ENCODE results near the gene CARMIL1.

CARMIL1 gene

DNA sequence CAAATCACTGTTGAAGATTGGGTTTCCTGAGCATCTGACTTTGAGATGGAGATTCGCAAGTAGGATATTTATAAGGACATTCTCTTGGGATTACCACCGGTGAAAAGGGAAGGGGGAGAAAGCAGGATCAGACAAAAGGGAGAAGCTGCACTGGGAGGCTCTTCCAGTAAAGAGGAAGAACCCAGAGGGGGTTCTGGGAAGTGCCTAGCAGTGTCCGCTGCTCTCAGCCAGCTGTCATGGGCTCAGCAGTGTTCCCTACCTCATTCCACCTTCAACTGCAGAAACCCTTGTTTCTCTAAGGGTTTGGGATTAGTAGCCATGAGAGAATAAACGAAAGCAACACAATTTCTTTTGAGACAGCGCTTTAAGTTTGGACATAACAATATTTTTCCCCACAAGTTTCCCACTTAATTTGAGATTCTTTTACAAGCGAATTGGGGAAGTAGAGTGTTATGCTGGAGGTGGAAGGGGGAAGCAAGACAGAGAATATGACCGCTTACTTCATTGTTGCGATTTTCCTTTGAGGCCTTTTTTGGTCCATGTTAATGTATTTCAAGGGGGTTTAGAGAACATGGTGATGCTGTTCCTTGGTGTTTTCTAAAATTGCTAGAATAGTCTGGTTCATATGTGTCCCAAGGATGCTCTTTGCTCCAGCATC is 218.3 kb downstream of the CARMIL1 start:
- in situ Hi-C loops (cut with MboI; ENCODE audit: low sequenced_read_pairs) = no loop called here

DNA sequence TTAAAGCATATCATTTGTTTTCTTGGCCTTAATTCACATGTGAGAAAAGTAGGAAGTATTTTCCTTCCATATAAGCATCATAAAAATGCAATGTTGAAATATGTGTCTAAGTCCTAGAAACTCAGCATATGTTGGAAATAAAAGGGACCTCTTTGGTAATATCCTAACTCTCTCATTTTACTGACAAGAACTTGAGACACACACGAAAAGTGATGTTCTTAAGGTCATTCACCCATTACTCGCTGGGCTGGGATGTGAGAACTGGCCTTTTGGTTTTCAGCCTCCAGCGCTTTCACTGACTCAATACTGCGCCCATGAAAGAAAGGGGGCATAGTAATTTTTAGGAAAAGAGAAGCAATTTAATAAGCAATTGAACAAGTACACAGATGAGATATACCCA is 219.3 kb downstream of the CARMIL1 start:
- in situ Hi-C loops (cut with MboI; ENCODE audit: low sequenced_read_pairs) = no loop called here

DNA sequence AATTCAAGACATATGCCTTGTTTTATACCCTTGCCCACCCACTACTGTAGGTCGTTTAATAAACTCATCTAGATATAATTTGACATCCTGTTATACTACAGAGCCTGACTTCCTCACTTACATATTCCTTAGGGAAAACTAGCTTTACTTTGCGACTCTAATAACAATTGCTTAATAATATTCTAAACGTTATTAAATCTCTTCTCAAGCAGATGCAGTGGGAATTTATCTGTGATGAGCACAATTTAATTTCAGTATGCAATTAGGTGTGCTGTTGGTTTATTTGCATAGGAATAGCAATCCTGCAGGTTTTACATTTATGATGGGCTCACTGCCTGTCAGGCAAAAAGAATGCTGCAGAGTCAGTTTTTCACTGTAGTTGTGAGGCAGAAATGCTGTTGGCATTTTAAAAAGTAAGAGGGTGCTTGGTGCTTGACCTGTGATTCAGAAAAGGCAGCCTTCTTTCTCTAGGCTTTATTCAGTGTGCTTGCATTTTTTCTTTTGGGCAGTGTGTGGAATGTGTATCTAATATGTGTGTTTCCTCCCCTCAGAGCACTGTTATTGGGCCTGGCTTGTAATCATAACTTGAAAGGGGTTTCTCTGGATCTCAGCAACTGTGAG is 220.6 kb downstream of the CARMIL1 start:
- in situ Hi-C loops (cut with MboI; ENCODE audit: low sequenced_read_pairs) = no loop called here

DNA sequence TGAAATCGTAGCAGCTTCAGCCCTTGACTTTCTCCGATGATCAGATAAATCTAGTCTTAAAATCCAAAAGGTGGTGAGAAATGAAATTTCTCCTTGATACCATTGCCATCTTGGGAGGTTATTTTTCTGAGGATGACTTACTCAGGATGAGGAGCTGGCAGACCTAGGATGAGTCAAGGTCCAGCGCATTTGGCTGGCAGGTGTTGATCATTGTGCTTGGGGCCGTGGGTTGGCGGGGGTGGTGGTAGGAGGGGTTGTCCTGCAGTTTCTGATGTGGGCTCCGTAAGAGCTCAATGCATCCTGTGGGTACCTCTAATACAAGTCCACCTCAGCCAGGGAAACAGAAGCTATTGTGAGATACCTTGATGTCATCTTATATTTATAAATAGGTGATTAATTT is 224.5 kb downstream of the CARMIL1 start:
- in situ Hi-C loops (cut with MboI; ENCODE audit: low sequenced_read_pairs) = no loop called here

- in situ Hi-C loops (cut with MboI; ENCODE audit: low sequenced_read_pairs) = no loop called here
These were observed 225.5 kb downstream of the CARMIL1 start for GRCh38 chr6:25504661-25505060.

DNA sequence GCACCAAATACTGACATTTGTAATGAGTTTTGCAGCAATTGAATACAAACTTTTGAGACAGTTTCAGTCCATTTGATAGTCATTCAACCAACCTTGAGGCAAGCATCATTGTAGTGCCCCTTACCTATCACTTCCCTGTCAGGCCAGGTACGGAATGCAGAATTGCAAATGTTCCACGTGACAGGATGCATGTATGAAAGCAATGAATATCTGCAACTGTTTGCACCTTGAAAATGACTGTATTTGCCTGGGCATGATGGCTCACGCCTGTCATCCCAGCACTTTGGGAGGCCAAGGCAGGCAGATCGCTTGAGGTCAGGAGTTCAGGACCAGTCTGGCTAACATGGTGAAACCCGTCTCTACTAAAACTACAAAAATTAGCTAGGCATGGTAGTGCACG is 226.8 kb downstream of the CARMIL1 start:
- in situ Hi-C loops (cut with MboI; ENCODE audit: low sequenced_read_pairs) = no loop called here

DNA sequence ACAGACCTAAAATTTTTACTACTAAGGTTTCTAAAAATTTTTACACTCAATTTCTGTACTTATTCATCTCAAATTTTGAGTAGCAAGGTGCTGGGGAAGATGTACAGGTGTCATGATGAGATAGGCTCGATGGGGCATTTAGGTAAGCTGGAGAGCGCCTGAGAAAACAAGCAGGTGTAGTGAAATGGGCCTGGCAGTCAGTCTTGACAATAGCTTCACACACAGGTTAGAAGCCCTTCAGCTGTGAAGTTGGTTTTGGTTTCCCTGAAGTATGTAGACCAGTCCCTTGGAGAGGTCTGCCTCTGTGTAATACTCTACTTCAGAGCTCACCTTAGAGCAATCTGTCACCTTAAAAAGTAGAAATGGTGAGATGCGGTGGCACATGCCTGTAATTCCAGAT is 228.9 kb downstream of the CARMIL1 start:
- in situ Hi-C loops (cut with MboI; ENCODE audit: low sequenced_read_pairs) = no loop called here

DNA sequence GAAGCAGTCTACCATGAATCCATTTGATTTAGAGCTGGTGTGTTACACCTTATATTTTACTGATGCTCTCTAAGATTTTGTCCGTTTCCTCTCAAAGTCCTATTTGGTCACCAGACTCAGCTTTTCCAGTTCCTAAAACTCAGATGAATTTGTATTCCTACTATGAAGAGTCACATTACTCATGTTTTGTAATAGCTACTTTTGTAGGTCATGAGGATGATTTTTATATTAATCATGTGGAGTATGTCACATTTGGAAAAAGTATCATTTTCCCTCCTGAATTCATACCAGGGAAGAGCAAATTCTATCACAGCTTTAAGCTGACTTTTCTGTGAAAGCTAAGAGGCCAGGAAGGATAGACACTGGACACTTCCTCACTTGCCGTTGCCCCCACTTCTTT is 232.2 kb downstream of the CARMIL1 start:
- in situ Hi-C loops (cut with MboI; ENCODE audit: low sequenced_read_pairs) = no loop called here

GRCh38 chr6:25512560-25512959 is 233.4 kb downstream of the CARMIL1 start:
- in situ Hi-C loops (cut with MboI; ENCODE audit: low sequenced_read_pairs) = no loop called here

DNA sequence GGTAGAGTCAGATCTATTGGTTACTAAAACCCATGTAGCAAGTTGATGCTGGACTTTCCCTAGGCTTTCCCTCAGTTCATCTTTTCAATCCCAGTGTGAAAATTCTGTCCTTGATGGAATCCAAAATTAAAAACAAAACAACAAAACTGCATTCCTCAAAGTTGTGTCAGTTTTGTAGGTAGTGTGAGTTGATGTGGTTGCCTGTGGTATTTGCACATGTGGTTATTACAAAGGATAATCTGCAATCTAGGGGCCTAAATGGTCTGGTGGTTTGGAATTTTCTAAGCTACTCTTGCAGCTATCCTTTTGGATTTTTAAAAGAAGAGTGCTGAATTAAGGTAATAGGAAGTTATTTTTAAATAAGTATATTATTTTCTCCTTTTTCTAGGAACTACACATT is 240.7 kb downstream of the CARMIL1 start:
- in situ Hi-C loops (cut with MboI; ENCODE audit: low sequenced_read_pairs) = no loop called here

- in situ Hi-C loops (cut with MboI; ENCODE audit: low sequenced_read_pairs) = no loop called here
These were observed 245.4 kb downstream of the CARMIL1 start for GRCh38 chr6:25524542-25524941.

DNA sequence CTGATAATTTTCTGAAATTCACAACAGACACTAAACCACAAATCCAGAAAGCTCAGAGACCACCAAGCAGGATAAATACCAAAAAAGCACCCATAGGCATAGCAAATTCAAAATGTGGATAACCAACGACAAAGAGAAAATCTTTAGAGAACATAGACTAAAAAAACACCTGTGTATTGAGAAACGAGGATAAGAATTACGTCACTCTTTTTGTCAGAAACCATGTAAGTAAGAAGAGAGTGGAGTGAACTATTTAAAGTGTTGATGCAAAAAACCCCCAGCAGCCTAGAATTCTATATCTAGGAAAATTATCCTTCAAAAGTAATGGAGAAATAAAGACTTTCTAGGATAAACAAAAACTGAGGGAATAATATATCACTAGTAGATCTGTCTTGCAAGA is 245.9 kb downstream of the CARMIL1 start:
- in situ Hi-C loops (cut with MboI; ENCODE audit: low sequenced_read_pairs) = no loop called here

- in situ Hi-C loops (cut with MboI; ENCODE audit: low sequenced_read_pairs) = no loop called here
These were observed 255.9 kb downstream of the CARMIL1 start for GRCh38 chr6:25534942-25535631.

GRCh38 chr6:25535632-25536225 is 256.6 kb downstream of the CARMIL1 start:
- in situ Hi-C loops (cut with MboI; ENCODE audit: low sequenced_read_pairs) = no loop called here

DNA sequence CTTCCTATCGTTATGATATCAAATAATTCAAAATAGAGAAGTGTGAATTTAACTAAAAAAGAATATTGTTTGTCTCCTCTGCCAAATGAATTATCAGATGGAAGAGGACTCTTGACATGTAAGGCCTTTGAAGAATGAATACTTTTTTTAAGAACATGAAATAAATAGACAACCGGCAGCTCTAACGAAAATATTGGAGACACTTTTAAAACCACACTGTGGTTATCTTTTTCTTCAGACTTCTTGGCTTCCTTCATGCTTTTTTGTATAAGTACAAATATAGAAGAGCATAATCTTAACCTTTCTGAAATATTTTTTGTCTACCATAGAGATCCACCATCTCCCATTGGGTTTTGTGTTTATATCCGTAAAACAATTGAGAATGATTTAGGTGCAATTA is 257.6 kb downstream of the CARMIL1 start:
- in situ Hi-C loops (cut with MboI; ENCODE audit: low sequenced_read_pairs) = no loop called here

GRCh38 chr6:25537349-25538018 is 258.3 kb downstream of the CARMIL1 start:
- in situ Hi-C loops (cut with MboI; ENCODE audit: low sequenced_read_pairs) = no loop called here

DNA sequence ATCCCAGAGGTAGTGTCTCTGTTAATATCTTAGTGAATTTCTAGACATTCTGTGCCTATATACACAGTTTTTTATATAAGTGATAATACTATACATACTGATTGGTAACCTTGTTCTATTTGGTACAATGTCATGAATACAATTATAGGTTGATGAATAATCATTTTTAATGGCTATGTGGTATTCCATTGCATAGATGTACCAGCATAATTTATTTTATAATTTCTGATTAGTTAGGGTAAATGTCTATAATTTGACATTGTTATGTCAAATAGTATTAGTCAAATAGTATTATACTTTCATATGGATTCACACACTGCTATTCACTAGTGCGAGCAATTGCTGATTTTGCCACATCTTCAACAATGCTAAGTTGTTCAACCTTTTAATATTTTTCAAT is 262.1 kb downstream of the CARMIL1 start:
- in situ Hi-C loops (cut with MboI; ENCODE audit: low sequenced_read_pairs) = no loop called here

- in situ Hi-C loops (cut with MboI; ENCODE audit: low sequenced_read_pairs) = no loop called here
These were observed 264.1 kb downstream of the CARMIL1 start for GRCh38 chr6:25542984-25543910.

- in situ Hi-C loops (cut with MboI; ENCODE audit: low sequenced_read_pairs) = no loop called here
These were observed 265.7 kb downstream of the CARMIL1 start for GRCh38 chr6:25544833-25545232.

- in situ Hi-C loops (cut with MboI; ENCODE audit: low sequenced_read_pairs) = no loop called here
These were observed 268.6 kb downstream of the CARMIL1 start for GRCh38 chr6:25547797-25548196.

Data from hTERT RPE-1 (cell line).